ENCODE results near the gene CDKN2D. TPM values are rescaled to one million over a fixed set of nuclear protein-coding genes. Genes with fewer than 3 reads are reported as not detected.

CDKN2D gene
- total RNA-seq, 1 donor from 2014 or later = 12.0 TPM

- Mint-ChIP-seq H3K4me1 (ENCODE audit: low read depth) (peaks cover 16% of the 10 kb centered on the region), H3K27ac (ENCODE audit: unreplicated experiment) (no peak overlapping the region), H3K9me3 (ENCODE audit: low read depth) (no peaks in the 10 kb centered on the region)
Measured at GRCh38 chr19:10611907-10612306, 43.1 kb upstream of the CDKN2D start.

GRCh38 chr19:10604460-10604980 lies 35.7 kb upstream of the CDKN2D start:
- Mint-ChIP-seq H3K4me3 (ENCODE audit: unreplicated experiment) (peak overlapping the region; percentile 89), H3K9me3 (ENCODE audit: low read depth) (no peaks in the 10 kb centered on the region), H3K36me3 (ENCODE audit: low read depth) (peaks cover 2% of the 10 kb centered on the region), H3K27ac (ENCODE audit: unreplicated experiment) (peak overlapping the region; percentile 98), H3K27me3 (ENCODE audit: low read depth) (no peaks in the 10 kb centered on the region), H3K4me1 (ENCODE audit: low read depth) (peaks cover 21% of the 10 kb centered on the region)
- no peak for TF ChIP-seq CTCF (IDR thresholded peaks at IDR 0.05)
- DNase-seq (ENCODE audit: low spot score) = no peak

More at GRCh38 chr19:10611907-10612306, 43.1 kb upstream of the CDKN2D start:
- Mint-ChIP-seq H3K27me3 (ENCODE audit: low read depth) (no peaks in the 10 kb centered on the region), H3K4me3 (ENCODE audit: unreplicated experiment) (no peak overlapping the region), H3K36me3 (ENCODE audit: low read depth) (peaks cover 2% of the 10 kb centered on the region)
- DNase-seq (ENCODE audit: low spot score) = no peak
- no peak for TF ChIP-seq CTCF (IDR thresholded peaks at IDR 0.05)

DNA sequence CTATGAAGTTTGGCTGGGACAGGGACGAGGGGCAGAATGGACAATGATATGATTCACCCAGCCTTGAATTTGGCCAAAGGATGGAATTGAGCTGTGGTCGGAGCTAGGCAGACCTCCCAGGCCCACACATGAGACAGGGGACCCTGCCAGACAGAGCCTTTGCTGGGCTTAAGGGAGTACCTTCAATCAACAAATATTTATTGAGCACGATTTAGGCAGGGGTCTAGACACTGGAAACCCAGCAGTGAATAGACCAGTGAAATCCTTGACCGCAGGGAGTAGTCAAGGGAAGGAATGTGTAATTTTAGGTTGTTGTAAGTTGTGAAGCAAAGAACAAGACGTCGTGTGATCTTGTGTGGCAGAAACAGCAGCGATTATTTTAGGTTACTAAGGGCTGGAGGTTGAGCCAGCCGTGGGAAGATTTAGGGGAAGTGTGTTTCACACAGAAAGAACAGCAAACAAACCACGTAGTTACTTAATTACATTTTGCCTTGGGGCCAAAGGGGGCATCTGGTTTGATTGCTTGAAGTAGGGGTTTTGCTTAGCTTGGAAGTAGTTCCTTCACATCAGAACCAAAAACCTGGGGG lies 35.2 kb upstream of the CDKN2D start:
- H3K4me1 Mint-ChIP-seq (ENCODE audit: low read depth) = peaks cover 21% of the 10 kb centered on the region
- peaks cover 2% of the 10 kb centered on the region for H3K36me3 Mint-ChIP-seq (ENCODE audit: low read depth)
- H3K27ac Mint-ChIP-seq (ENCODE audit: unreplicated experiment) = peak overlapping the region; percentile 98
- peak overlapping the region; percentile 89 for H3K4me3 Mint-ChIP-seq (ENCODE audit: unreplicated experiment)
- no peaks in the 10 kb centered on the region for H3K27me3 Mint-ChIP-seq (ENCODE audit: low read depth)
- no peaks in the 10 kb centered on the region for H3K9me3 Mint-ChIP-seq (ENCODE audit: low read depth)
- no peak for TF ChIP-seq CTCF (IDR thresholded peaks at IDR 0.05)
- DNase-seq (ENCODE audit: low spot score) = no peak

- Mint-ChIP-seq H3K4me3 (ENCODE audit: unreplicated experiment) (peak overlapping the region; percentile 89), H3K4me1 (ENCODE audit: low read depth) (peaks cover 21% of the 10 kb centered on the region), H3K27me3 (ENCODE audit: low read depth) (no peaks in the 10 kb centered on the region), H3K36me3 (ENCODE audit: low read depth) (peaks cover 2% of the 10 kb centered on the region), H3K27ac (ENCODE audit: unreplicated experiment) (peak overlapping the region; percentile 98), H3K9me3 (ENCODE audit: low read depth) (no peaks in the 10 kb centered on the region)
- no peak for DNase-seq (ENCODE audit: low spot score)
- TF ChIP-seq CTCF (IDR thresholded peaks at IDR 0.05) = peak; percentile 13
Measured at GRCh38 chr19:10603084-10603872, 34.5 kb upstream of the CDKN2D start.

GRCh38 chr19:10602330-10603083 lies 33.7 kb upstream of the CDKN2D start:
- H3K27me3 Mint-ChIP-seq (ENCODE audit: low read depth) = no peaks in the 10 kb centered on the region
- H3K4me3 Mint-ChIP-seq (ENCODE audit: unreplicated experiment) = peak overlapping the region; percentile 89
- H3K27ac Mint-ChIP-seq (ENCODE audit: unreplicated experiment) = peak overlapping the region; percentile 98
- peaks cover 21% of the 10 kb centered on the region for H3K4me1 Mint-ChIP-seq (ENCODE audit: low read depth)
- no peaks in the 10 kb centered on the region for H3K9me3 Mint-ChIP-seq (ENCODE audit: low read depth)
- peaks cover 2% of the 10 kb centered on the region for H3K36me3 Mint-ChIP-seq (ENCODE audit: low read depth)
- no peak for TF ChIP-seq CTCF (IDR thresholded peaks at IDR 0.05)
- no peak for DNase-seq (ENCODE audit: low spot score)
